ENCODE data around the gene LRRC4C.

Gene LRRC4C

DNA sequence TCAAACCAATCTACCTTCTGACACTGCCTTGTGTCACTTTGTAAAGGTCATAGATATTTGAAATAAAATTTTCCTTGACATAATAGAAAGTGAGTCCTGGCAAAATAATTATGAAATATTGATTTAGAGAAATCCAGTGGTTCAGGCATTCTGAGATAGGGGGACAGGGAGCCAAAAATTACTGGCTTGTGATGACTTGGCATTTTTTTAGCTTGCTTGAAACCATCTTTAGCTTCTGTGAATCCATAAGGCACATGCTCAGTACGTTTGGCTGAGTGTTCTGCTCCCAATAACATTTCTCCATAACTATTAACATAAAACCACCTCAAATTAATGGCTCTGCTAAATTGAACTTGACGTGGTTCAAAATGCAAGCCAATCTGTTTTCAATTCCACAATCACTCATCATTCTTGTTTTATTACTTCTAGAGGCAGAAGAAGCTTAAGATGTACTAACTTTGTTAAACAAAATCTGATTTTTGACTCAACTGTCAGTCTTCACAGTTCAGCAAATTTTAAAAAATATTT is 209.0 kb downstream of the LRRC4C start:
- no peak for DNase-seq (ENCODE audit: low spot score)

DNA sequence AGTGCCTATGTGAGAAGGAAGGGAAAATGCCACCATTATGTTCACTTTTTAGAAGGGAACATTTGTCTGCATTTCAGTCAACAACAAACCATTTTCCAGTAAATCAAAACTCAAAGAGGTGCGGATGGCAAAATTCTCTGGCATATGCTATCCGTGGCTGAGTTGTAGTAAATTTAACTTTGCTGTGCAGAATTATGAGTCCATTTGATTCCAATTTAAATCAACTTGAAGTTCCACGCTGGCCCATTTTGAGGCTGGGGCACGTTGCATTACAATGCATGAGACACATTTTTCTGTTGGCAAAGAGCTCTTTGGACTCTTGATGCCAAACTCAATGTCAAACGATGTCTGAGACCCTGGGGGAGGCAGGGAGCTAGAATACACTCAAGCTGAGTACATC is 211.8 kb downstream of the LRRC4C start:
- DNase-seq (ENCODE audit: low spot score) = no peak

DNA sequence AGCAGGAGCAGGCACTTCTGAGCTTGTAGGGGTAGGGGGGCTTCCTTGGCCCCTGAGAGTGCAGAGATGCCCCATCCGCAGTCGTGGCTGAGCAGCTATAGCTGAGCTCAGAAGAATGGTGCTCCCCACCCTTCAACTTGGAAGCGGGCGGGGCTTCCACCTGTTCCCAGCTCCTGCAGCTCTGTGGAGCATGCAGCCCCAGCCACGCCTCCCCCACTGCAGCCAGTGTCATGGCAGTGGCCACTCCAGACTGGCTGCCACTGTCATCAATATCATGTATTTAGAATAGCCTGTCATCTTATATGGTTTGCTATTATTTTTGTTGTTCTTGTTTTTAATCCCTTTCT is 213.1 kb downstream of the LRRC4C start:
- no peak for DNase-seq (ENCODE audit: low spot score)

DNA sequence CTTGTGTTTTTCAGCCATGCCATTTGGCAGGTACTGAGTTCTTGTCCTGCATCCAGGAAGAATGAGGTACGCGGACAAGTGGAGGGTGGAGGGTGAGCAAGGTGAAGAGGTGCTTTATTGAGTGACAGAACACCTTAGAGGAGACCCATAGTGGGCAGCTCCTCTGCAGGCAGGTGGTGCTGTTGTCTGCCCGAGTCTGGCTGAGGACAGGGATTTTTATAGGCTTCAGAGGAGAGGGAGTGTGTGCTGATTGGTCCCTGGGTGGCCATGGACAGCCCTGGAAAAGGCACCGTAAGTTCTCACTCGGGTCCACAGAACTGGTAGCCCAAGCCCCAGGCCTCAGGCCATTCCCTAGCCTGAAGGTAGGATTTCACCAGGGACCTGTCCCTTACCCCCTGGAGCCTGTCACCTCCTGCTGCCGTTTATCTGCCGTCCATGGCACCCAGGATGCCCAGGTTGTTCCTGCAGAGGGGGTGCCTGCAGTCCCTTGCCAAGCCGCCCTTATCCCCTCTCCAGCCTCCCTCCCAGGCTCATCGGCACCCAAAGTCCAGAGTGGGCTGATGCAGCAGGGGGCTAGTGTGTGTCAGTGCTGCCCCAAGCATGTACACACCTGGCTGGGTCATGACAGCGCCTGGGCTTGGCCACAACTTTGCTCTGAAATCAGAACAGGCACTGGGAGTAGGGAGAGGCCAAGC is 213.6 kb downstream of the LRRC4C start:
- DNase-seq (ENCODE audit: low spot score) = no peak

DNA sequence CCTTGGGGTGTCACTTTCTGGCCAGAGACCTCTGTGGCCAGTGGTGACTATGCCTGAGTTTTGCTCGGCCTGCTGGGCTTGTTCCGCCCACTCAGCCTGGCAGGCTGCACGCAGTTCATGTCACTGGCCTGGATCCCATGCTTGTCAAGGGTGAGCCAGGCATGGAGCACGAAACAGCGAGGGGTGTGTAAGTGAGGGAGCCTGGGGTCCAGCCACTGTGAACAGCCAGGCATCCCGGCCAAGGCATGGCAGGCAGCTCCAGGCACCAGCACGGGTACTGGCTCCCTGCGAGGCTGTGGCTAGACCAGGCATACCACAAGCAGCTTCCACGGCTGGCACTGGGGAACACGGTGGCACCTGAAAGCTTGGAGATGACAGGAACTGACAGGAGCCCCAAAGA is 214.3 kb downstream of the LRRC4C start:
- no peak for DNase-seq (ENCODE audit: low spot score)

DNA sequence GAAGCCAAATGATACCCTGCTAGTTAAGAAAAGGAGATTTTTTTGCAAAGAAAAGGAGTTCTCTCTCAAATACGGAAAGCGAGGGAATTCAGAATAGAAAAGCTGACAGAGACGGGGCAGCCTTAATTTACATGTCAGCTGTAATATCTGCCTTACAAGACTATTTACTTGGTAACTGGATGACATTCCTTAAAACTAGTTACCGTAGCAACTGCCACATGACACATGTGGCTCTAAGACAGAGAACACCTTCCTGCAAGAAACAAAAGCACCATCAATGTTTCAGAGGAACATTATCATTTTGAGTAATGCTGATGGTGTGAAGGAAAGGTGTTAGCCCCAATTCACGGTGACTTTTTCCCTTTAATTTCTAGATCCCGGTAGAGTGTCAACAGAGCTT is 222.1 kb downstream of the LRRC4C start:
- DNase-seq (ENCODE audit: low spot score) = no peak

DNA sequence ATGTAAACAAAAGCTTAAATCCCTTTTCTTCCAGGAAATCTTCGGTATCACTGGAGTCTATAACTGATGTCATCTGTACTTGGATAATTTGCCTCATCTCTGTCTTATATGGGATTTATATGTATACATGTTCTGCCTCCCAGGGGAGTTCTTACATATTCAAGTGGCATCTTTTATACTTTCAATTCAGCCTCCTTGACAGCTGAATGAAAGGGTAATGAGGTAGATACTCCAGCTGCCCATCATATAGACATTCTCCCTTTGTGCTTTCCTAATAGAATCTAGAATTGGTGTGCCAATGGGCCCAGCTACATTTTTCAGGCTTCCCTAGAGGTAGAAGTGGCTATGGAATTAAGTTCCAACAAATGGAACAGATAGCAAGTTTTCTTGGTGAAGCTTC is 223.8 kb downstream of the LRRC4C start:
- no peak for DNase-seq (ENCODE audit: low spot score)

DNA sequence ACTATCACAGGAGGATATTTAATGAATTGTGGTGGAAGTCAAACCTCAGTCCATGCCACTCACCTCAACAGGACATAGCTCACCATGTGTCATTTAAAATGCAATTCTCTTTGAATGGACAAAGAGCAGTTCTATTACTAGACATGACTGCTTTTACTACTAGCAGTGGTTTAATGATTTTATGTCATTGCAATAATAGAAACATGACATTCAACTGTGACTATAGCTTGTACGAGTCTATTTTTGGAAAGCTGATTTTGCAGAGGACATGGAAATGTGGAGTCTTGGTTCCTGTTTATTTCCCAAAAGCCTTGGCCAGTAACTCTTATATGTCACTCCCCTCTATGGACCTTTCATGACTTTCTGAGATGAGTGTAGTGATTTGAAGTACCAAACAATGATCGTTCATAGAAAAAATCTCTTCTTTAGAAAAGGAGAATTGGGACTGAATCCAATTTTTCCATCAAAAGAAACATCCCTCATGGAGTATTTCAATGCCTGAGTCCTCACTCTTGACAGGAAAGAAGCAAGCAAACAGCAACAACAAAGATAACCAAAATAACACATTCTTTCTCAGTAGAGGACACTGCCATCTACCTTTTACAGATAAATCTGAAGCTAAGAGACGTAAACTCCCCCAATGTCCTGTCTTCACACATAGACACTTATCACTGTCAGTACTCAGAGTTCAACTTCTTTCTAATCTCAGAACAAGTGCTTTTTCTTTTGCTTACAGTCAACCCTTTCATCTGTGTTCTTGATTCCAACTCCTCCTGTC is 233.4 kb downstream of the LRRC4C start:
- DNase-seq (ENCODE audit: low spot score) = no peak

DNA sequence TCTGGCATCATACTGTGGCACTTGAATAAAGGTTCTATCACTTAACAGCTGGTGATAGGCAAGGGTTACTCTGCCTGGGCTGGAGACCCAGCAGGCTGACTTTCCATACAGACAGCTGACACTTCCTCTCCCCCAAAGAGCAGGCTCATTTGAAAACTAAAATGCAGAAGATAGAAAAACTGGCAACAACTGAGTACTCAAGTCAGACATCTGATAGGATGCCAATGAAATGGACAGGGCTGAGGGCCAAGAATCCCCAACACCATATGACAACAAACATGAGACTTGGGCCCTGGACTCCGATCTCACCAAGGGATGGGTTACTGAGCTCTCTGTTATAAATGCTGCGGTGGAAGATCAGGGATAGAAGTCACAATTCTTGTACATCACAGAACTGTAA is 237.2 kb downstream of the LRRC4C start:
- DNase-seq (ENCODE audit: low spot score) = no peak

DNA sequence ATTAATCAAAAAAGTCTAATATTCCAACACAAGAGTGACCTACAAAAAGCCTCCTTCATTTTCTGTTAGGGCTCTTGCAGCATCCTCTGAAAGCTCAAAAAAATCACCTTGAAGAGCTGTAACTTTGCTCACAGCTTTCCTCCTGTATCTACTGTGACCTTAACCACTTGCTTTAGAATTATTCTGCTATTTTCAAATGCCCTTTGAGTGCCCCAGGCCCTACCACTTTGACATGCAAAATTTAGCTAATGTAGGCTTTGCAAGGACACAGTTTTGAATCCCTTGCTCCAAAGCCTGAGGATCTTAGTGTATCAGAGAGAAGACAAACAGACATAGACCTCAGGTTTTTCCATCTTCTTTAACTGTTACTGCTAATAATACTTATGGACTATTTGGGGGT is 253.1 kb downstream of the LRRC4C start:
- no peak for DNase-seq (ENCODE audit: low spot score)

DNA sequence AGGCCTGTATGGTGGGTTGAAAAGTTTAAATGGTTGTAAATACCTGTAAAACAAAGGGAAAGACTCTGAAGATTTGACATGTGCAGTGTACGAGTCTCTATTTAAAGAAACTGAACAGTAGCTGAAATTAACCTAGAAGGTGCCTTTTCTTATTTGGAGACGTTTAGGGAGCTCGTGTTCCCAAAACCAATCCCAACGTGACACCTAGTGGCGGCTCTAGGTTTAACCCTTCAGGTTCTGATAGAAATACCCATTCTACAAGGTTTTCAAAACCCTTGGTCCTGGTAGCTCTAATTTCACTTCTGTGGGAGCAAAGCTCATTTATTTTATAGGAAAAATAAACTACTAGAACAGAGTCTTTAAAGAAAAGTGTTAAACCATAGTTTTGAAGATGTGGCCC is 258.3 kb downstream of the LRRC4C start:
- no peak for DNase-seq (ENCODE audit: low spot score)

DNA sequence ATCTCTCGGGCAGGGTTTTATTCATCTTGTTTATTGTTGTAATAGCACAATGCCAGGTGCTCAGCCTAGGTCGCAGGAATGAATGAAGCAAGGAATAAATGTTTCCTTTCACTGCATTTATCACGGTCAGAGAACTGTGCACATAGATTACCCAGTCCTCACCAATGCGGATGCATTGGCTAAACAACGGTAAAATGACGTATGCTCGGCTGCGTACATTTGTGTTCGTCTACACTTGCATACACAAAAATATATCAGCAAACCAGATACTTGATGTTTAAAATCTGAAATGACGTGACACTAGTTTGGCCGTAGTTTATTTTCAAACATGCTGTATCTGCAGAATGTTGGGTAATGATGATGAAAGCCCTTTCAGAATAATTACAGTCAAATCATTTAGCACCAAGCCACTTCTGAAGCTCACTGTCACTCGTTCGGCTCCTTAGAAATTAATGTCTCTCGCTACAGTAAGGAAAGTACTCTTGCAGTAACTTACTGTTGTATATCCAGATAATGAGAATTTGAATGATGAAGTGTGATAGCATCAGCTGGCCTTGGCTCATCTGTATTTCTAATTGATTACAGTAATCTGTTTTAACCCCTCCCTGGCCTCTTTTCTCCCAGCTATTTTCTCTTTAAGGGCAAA is 268.9 kb downstream of the LRRC4C start:
- no peak for DNase-seq (ENCODE audit: low spot score)

DNA sequence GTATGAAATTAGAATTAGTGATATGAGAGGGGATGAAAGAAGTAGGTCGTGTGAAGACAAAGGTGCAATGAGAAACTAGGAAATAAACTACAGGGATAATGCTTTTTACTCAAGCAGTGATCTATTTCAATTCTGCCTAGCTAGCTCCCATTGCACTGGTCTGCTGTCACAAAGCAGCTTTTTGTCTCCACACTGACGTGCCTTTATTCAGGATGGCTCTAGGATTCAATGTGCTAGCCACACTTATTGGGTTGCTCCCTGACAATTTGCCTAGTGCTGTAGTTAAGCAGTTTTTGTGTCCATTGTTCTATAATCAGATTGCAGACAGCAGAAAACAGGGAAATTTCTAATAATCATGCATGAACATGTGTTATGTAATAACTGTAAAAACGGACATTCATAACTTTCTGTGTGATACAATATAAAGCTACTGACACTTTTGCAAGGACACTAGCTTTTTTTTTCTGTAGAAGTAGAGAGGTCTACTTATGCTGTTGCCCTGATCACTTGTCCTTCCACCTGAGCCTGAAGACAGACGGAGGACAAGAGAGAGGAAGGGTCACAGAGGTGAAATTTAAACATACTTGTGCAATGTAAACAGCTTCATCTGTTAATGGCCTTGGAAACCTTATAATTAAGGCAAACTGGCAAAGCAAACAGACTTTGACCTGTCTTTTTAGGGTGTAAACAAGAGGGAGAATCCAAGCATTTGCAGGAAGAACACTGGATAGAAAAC is 269.6 kb downstream of the LRRC4C start:
- DNase-seq (ENCODE audit: low spot score) = no peak

DNA sequence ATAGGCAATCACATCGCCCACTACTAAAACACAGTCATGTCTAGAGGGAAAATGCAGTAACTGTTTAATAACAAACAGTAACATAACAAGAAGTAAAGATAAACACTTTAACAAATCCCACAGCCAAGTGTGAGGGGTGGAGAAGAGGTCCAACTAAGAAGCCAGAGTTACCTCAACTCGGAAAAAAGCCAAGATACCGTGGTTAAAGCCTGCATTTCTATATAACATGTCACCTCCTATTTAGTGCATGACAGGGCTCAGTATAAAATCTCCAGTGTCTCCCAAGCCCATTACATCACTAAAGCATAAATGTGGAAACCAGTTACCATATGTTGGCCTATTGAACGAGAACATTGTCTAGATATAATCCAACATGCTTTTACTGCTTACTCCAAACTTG is 281.7 kb downstream of the LRRC4C start:
- DNase-seq (ENCODE audit: low spot score) = no peak

DNA sequence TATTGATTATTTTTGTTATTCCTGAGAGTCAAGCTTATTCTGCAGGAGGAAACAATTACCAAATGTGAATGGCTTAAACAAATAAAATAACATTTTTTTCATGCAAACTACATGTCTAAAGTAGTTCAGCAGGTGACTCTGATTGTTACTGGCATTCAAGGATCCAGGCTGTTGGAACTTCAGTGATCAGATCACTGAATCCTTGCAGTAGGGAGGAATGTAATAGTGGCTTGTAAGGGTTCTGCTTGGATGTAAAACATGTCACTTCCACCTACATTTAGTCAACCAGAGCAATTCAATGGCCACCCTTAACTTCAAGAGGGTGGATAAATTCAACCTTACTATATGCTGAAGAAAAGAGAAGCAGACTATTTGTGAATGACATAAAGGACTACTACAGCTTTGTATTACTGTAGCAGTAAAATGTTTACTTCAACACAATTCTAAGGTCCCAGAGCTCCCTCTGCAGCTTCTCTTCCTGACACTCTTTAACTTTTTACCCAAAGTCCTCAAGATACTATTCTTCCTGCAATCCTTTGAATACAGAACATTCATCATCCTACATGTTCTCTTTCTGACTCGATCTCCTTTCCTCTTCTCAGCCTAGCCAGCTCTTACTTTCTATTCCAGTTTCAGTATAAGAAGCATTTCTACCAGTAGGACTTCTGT is 284.0 kb downstream of the LRRC4C start:
- DNase-seq (ENCODE audit: low spot score) = no peak

DNA sequence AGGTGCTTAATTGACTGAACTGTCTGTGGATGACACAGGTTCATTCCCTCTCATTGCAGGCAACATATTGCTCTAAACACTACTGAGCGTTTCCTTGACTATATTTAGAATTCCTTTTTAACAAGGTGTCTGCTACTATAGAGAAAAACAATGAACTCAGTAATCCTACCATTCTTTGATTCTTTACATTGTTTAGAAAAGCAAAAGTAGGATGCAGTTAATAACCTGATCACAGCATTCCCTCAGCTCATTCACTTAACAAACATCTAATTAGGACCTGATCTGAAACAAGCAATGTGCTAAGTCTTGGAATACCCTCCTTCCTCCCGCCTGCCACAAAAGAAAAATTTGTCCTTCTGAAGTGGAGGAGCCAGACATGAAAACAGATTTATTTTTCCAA is 313.1 kb downstream of the LRRC4C start:
- DNase-seq (ENCODE audit: low spot score) = no peak

DNA sequence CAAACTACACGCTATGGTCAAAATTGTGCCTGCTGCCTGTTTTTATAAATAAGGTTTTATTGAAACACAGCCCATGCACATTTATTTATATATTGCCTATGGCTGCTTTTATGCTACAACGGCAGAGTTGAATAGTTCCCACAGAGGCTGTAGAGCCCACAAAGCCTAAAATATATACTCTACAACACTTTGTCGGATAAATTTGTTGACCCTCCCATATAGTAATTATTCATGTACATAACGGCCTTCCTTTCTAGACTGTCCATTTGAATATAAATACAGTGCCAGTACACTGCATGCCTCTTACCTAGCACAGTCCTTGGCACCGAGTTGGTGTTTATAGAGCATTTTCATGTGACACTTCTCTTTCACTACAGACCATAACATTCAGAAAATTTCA is 314.0 kb downstream of the LRRC4C start:
- DNase-seq (ENCODE audit: low spot score) = no peak

DNA sequence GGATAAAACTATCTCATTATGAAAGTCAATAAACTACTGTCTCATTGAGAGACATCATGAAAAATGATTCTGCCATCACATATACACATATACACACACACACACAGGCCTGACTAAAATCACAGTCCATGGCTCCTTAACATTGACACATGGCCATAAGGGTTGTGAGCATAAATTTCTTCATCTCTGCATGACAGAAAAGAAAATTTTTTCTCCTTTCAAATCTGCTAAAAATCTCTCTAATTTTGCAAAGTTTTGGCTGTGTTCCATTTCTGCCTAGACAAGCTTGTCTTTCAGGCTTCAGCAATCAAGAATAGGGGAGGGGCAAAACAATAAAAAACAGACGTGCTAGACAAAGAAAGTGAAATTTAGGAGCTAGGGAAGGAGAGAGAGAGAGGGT is 324.5 kb downstream of the LRRC4C start:
- no peak for DNase-seq (ENCODE audit: low spot score)

DNA sequence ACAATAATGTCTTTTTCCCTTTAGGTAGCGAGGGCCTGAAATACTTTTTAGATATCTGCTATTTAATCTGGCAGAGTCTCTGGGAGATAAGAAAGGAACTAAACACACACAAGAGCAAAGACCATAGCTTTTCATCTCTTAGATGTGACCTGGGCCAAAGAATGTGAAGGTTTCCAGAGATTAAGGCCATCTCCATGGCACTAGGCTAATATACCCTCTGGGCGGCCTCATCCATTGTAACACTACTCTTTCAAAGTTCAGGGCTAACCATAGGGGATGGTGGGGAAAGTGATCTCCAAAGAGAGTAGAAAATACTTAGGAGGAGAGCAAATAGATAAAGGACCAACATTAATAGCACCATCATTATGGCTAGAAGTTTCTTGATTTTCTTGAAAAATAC is 326.4 kb downstream of the LRRC4C start:
- no peak for DNase-seq (ENCODE audit: low spot score)

DNA sequence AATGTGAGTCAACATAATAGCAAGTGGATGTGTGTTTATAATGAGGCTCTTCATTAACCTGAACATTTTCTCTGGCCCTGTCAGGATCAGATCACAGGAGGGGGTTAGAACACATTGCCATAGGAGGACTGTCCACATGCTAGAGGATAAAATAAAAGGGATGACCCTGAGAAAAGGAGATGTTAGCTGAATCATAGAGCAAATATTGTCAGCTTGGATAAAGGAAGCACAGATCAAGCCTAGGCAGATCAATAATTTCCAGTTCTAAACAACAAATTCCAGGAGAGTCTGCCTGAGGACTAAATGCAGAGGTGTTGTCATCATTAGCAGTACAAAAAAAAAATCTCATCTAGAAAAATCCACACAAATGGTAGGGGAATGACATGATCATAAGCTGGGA is 337.9 kb downstream of the LRRC4C start:
- no peak for DNase-seq (ENCODE audit: low spot score)

DNA sequence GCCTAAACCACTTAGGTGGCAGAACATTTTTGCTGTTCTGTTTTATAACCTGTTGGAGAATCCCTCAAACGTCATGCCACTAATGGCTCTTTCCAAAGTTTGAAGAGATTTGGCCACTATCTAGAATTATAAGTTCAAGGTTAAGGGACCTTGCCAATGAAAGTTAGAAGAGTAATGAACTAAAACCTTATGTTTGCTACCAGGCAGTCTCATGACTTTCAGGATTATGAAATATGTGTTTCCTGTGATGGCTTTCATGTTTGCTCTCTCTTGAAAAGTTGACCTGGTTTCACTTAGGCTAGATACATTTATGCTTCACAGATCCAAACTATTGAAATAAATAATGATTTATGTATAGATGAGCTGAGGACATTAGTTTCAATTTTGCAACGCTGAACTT is 340.0 kb downstream of the LRRC4C start:
- DNase-seq (ENCODE audit: low spot score) = no peak

DNA sequence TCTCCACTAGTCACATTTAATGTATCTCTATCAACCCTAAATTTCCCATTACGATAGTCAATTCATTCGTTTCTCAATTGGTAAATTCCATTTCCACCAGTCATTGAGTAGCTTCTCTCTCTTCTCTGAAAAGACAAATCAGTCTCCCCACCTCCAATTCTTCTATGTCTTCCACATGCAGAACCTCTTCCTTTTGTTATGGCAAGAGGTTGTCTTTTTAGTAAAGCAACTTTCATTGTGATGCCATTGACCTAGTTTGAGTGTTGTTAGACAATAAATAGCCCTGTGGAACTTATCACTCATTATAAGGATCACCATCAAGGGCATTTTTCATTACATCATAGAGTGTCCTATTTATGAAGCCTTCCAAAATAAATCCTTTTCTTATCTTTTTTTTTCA is 340.9 kb downstream of the LRRC4C start:
- DNase-seq (ENCODE audit: low spot score) = no peak
